PFSK-1 (cell line): ENCODE measurements around the gene SPATA12. TPM values are rescaled to one million over a fixed set of nuclear protein-coding genes. Genes with fewer than 3 reads are reported as not detected.

Experiments
- FOXP2 ChIP-seq: optimal IDR thresholded peaks from 2 replicates; pipeline ENCODE3; 2011; ENCODE audit warnings: borderline replicate concordance, control low read depth, inconsistent platforms; ENCODE audit not compliant: insufficient read depth; ENCODE audit errors: extremely low read length, extremely low read depth
- POLR2AphosphoS5 ChIP-seq: IDR thresholded peaks from 2 replicates; pipeline ENCODE4 v1.6.1; 2012; ENCODE audit warnings: low read depth, mild to moderate bottlenecking, control low read depth, low read length, moderate library complexity
- SIN3A ChIP-seq: IDR thresholded peaks from 2 replicates; pipeline ENCODE4 v1.6.1; 2012; ENCODE audit warnings: mild to moderate bottlenecking, low read length, moderate library complexity, borderline replicate concordance; ENCODE audit not compliant: insufficient read depth
- TAF1 ChIP-seq: IDR thresholded peaks from 2 replicates; pipeline ENCODE4 v1.6.1; 2012; ENCODE audit warnings: low read length, control low read depth, borderline replicate concordance; ENCODE audit not compliant: insufficient read depth
- polyA plus RNA-seq: library from polyadenylated mRNA; unstranded; fragments of >200 nt; gene quantifications from one replicate; pipeline ENCODE4 v1.2.1, GENCODE V29; 2012; ENCODE audit warnings: low read depth, missing spikeins; ENCODE audit not compliant: insufficient read length
- TF ChIP-seq, protein P1 (sequence below), 2 experiments: IDR thresholded peaks; 2 replicates each; pipeline versions ENCODE4 v1.6.1 to v1.8.0; 2011 to 2012; ENCODE audit warnings: low read depth in 2 of 2, low read length in 2 of 2, control low read depth in 1 of 2, inconsistent platforms in 1 of 2, mild to moderate bottlenecking in 1 of 2, moderate library complexity in 1 of 2; ENCODE audit not compliant: insufficient read depth in 1 of 2

The SPATA12 gene
- polyA plus RNA-seq: not detected

DNA sequence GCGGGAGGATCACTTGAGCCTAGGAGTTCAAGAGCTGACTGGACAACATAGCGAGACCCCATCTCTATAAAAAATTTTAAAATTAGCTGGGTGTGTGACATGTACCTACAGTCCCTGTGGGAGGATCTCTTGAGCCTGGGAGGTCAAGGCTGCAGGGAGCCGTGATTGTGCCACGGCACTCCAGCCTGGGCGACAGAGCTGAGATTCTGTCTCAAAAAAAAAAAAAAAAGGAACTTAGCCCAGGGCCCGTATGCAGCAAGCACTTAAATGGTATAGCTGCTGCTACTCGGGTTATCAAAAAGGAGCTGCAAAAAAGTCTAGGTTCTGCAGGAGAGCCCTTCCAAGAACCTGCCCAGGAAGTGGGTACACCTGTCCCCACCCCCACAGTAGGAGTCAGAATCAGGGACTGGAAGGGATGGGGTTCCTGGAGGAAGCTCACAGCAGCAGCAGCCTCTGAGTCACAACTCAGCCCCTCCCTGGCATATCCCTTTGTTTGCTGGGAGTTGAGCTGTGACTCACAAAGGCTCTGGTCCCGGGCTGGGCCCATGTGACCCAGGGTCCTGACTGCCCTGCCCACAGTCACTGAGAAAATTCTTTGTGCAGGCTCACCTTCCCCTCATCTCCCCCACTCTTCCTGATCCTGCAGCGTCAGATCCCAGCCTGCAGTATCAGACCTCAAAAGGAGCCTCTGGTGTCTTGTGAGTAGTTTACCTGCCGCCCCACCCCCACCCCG lies at the start of gene SPATA12:
SPATA12 (plus strand) TSS at position 576 of the 733 bp plus-strand sequence. CDS start 13,031 bp downstream, outside the sequence.
- TF ChIP-seq FOXP2: no peak
- TF ChIP-seq, protein P1, sequence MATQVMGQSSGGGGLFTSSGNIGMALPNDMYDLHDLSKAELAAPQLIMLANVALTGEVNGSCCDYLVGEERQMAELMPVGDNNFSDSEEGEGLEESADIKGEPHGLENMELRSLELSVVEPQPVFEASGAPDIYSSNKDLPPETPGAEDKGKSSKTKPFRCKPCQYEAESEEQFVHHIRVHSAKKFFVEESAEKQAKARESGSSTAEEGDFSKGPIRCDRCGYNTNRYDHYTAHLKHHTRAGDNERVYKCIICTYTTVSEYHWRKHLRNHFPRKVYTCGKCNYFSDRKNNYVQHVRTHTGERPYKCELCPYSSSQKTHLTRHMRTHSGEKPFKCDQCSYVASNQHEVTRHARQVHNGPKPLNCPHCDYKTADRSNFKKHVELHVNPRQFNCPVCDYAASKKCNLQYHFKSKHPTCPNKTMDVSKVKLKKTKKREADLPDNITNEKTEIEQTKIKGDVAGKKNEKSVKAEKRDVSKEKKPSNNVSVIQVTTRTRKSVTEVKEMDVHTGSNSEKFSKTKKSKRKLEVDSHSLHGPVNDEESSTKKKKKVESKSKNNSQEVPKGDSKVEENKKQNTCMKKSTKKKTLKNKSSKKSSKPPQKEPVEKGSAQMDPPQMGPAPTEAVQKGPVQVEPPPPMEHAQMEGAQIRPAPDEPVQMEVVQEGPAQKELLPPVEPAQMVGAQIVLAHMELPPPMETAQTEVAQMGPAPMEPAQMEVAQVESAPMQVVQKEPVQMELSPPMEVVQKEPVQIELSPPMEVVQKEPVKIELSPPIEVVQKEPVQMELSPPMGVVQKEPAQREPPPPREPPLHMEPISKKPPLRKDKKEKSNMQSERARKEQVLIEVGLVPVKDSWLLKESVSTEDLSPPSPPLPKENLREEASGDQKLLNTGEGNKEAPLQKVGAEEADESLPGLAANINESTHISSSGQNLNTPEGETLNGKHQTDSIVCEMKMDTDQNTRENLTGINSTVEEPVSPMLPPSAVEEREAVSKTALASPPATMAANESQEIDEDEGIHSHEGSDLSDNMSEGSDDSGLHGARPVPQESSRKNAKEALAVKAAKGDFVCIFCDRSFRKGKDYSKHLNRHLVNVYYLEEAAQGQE (IDR thresholded peaks at IDR 0.05; ENCODE audit: insufficient read depth in 1 of 2, low read depth in 2 of 2, low read length in 2 of 2): no peak
- TF ChIP-seq POLR2AphosphoS5: no peak
- no peak for TF ChIP-seq TAF1
- no peak for TF ChIP-seq SIN3A

- TF ChIP-seq SIN3A (no peak), FOXP2 (no peak), POLR2AphosphoS5 (no peak), TAF1 (no peak)
- TF ChIP-seq, protein P1 (IDR thresholded peaks at IDR 0.05; ENCODE audit: insufficient read depth in 1 of 2, low read depth in 2 of 2, low read length in 2 of 2): no peak
Observed at GRCh38 chr3:57011022-57011421, 49.4 kb upstream of the SPATA12 start.

DNA sequence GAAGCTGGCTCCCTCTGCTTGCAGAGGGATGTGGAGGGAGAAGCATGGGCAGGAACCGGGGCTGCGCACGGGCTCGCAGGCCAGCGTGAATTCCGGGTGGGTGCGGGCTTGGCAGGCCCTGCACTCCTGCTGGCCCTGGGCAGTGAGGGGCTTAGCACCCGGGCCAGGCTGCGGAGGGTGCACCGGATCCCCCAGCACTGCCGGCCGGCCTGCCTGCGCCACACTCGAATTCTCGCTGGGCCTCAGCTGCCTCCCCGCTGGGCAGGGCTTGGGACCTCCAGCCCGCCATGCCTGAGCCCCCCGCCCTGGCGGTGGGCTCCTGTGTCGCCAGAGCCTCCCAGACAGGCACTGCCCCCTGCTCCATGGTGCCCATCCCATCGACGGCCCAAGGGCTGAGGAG lies 47.6 kb upstream of the SPATA12 start:
- TF ChIP-seq POLR2AphosphoS5: no peak
- TF ChIP-seq, protein P1 (IDR thresholded peaks at IDR 0.05; ENCODE audit: insufficient read depth in 1 of 2, low read depth in 2 of 2, low read length in 2 of 2): no peak

DNA sequence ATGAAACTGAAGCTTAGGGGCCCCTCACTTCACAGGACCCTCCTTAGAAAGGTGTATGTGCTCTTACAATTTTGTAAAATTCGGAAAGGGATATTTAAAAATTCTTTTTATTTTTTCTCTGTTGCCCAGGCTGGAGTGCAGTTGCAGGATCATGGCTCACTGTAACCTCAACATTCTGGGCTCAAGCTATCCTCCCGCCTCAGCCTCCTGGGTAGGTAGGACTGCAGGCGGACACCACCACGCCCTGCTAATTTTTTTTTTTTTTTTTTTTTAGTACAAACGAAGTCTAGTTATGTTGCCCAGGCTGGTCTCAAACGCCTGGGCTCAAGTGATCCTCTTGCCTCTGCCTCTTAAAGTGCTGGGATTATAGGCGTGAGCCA lies 45.1 kb upstream of the SPATA12 start:
- TF ChIP-seq FOXP2 (no peak), SIN3A (no peak), TAF1 (no peak), POLR2AphosphoS5 (no peak)
- TF ChIP-seq, protein P1 (IDR thresholded peaks at IDR 0.05; ENCODE audit: insufficient read depth in 1 of 2, low read depth in 2 of 2, low read length in 2 of 2): no peak

DNA sequence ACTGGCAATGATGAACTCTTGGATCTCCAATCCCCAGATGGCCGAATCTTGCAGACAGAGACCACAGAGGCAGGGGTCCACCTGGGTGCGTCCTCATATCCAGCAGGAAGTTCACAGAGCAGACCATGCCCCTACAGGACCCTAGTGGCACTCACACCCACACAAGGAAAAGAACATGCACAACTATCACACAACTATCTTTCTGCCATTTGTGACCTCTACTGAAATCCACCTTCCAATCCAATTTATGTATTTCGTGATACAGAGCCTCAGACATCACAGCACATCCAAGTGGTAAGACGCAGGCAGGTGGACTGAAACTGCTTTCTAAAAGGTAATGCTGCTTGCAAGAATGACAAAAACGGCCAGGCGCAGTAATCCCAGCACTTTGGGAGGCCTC lies 44.6 kb upstream of the SPATA12 start:
- TF ChIP-seq SIN3A (no peak), TAF1 (no peak), POLR2AphosphoS5 (no peak), FOXP2 (no peak)
- TF ChIP-seq, protein P1 (IDR thresholded peaks at IDR 0.05; ENCODE audit: insufficient read depth in 1 of 2, low read depth in 2 of 2, low read length in 2 of 2): no peak
